Transverse colon (tissue), 4 donors: ENCODE measurements around the gene BMERB1. TPM values are rescaled to one million over a fixed set of nuclear protein-coding genes. Genes with fewer than 3 reads are reported as not detected.

ENCODE experiments used
- DNase-seq: peaks from one replicate; pipeline ENCODE4 v3.0.0-alpha.2; 2019
- H3K27ac ChIP-seq, 4 donors: fragments of 200-600 bp; sonication (generic); 2 replicates each; pipeline ENCODE4 v1.5.1; 2016 to 2018; ENCODE audit warnings: inconsistent platforms in 4 of 4
- H3K27me3 ChIP-seq: fragments of 200-600 bp; sonication (generic); 2 replicates; pipeline ENCODE4 v1.5.1; 2017; ENCODE audit warnings: inconsistent platforms
- H3K36me3 ChIP-seq, 4 donors: fragments of 200-600 bp; sonication (generic); 2 replicates each; pipeline ENCODE4 v1.5.1; 2017 to 2019; ENCODE audit warnings: inconsistent platforms in 4 of 4
- H3K4me1 ChIP-seq, 4 donors: fragments of 200-600 bp; sonication (generic); 2 replicates each; pipeline ENCODE4 v1.5.1; 2017 to 2020; ENCODE audit warnings: inconsistent platforms in 4 of 4
- H3K4me3 ChIP-seq, 4 donors: fragments of 200-600 bp; sonication (generic); 1 replicate in 1 of 4; 2 replicates in 3 of 4; pipeline versions ENCODE4 v1.5.1 to v1.6.1; 2017 to 2019; ENCODE audit warnings: inconsistent platforms in 4 of 4
- H3K9me3 ChIP-seq, 2 donors: fragments of 200-600 bp; sonication (generic); 2 replicates each; pipeline ENCODE4 v1.5.1; 2017 to 2019; ENCODE audit warnings: inconsistent platforms in 2 of 2
- EP300 ChIP-seq: sonication (generic); formaldehyde crosslinking; IDR thresholded peaks from one replicate; pipeline ENCODE4 v1.6.1; 2017; ENCODE audit warnings: antibody characterized with exemption, low read depth
- POLR2A ChIP-seq: fragments of 450-650 bp; IDR thresholded peaks from one replicate; pipeline ENCODE4 v1.6.1; 2016; ENCODE audit warnings: antibody characterized with exemption, mild to moderate bottlenecking, moderate library complexity
- POLR2AphosphoS5 ChIP-seq, 3 donors: sonication (generic); formaldehyde crosslinking; IDR thresholded peaks; one replicate each; pipeline ENCODE4 v1.6.1; 2016; ENCODE audit warnings: antibody characterized with exemption in 3 of 3
- WGBS, 2 donors: methylation state at CpG; one replicate each; pipeline ENCODE4 v1.1.5; 2018; ENCODE audit warnings: low coverage in 1 of 2; 5-methylcytosine and 5-hydroxymethylcytosine counted together
- in situ Hi-C, 4 donors: fragments of 200-750 bp; cut with MboI; loops; one replicate each; pipeline versions ENCODE4 v1.15.0 to v1.15.1; 2017; ENCODE audit warnings: low sequenced_read_pairs in 3 of 4, low pct_ligation_motif_present in 1 of 4, low pct_unique_long_range_greater_than_20kb in 1 of 4
- intact Hi-C: fragments of 100-400 bp; cut with DNase I; formaldehyde crosslinking; loops from one replicate; pipeline ENCODE4 v1.15.1; 2023; ENCODE audit warnings: low total_unique reads
- total RNA-seq, 4 donors: library from RNA; depleted of rRNA; stranded (reverse); fragments of >200 nt; gene quantifications; one replicate each; pipeline ENCODE4 v1.1.0, GENCODE V29; 2016
- TF ChIP-seq, protein P1 (sequence below), 5 experiments: fragments of 200-600 bp in 3 of 5; fragments of 450-650 bp in 2 of 5; sonication (generic) in 3 of 5; IDR thresholded peaks; 1 replicate in 2 of 5; 2 replicates in 3 of 5; pipeline ENCODE4 v1.5.1; 2016 to 2017; ENCODE audit warnings: antibody characterized with exemption in 5 of 5, inconsistent platforms in 3 of 5, mild to moderate bottlenecking in 2 of 5, moderate library complexity in 1 of 5

BMERB1 gene
- total RNA-seq, 4 donors from 2014 or later, result 8.6 to 65.1 (median 14.1) TPM

DNA sequence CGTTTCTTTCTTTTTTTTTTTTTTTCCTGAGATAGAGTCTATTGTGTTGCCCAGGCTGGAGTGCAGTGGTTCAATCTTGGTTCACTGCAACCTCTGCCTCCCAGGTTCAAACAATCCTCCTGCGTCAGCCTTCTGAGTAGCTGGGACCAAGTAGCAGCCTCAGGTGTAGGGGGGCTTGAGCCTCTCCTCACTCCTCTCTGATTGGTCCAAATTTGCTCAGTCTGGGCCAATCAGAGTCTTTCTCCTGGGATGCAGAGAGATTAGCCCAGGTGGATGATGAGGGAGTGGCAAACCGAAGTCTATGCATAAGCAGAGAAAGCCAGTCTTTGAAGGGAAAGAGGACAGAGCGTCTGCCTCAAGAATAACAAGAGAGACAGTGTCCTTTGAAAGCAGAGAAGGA lies 99.0 kb downstream of the BMERB1 start:
- intact Hi-C loops, result no loop called here
- H3K27me3 ChIP-seq, result no peaks in the 10 kb centered on the region
- H3K36me3 ChIP-seq, result no peaks in the 10 kb centered on the region
- TF ChIP-seq POLR2A, result no peak
- TF ChIP-seq, protein P1, sequence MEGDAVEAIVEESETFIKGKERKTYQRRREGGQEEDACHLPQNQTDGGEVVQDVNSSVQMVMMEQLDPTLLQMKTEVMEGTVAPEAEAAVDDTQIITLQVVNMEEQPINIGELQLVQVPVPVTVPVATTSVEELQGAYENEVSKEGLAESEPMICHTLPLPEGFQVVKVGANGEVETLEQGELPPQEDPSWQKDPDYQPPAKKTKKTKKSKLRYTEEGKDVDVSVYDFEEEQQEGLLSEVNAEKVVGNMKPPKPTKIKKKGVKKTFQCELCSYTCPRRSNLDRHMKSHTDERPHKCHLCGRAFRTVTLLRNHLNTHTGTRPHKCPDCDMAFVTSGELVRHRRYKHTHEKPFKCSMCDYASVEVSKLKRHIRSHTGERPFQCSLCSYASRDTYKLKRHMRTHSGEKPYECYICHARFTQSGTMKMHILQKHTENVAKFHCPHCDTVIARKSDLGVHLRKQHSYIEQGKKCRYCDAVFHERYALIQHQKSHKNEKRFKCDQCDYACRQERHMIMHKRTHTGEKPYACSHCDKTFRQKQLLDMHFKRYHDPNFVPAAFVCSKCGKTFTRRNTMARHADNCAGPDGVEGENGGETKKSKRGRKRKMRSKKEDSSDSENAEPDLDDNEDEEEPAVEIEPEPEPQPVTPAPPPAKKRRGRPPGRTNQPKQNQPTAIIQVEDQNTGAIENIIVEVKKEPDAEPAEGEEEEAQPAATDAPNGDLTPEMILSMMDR (IDR thresholded peaks at IDR 0.05), result no peak
- no peak for TF ChIP-seq POLR2AphosphoS5 (IDR thresholded peaks at IDR 0.05)
- TF ChIP-seq EP300, result no peak
- H3K27ac ChIP-seq, result no peak overlapping the region
- H3K4me3 ChIP-seq, result no peak overlapping the region
- 65 to 82% methylated on average over 2 to 4 of the region's 4 CpGs for WGBS, 2 donors
- in situ Hi-C loops, result loop anchor here in 1 of 4 donors (25.0 kb wide), 1 partner anchor 96 kb away; the partner anchor contains the start of gene BMERB1
- DNase-seq, result no peak
- no peaks in the 10 kb centered on the region for H3K4me1 ChIP-seq
- H3K9me3 ChIP-seq, result no peaks in the 10 kb centered on the region

DNA sequence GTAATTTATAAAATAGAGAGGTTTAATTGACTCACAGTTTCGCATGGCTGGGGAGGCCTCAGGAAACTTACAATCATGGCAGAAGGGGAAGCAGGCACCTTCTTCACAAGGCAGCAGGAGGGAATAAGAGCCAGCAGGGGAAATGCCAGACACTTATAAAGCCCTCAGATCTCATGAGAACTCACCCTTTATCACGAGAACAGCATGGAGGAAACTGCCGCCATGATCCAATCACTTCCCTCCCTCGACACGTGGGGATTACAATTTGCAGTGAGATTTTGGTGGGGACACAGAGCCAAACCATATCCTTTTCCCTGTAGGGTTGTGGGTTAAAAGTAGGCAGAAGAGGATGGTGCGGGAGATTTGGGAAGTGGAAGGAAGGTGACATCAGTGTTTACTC lies 101.4 kb downstream of the BMERB1 start:
- DNase-seq, result no peak
- intact Hi-C loops, result no loop called here
- H3K4me3 ChIP-seq, result no peak overlapping the region
- no peaks in the 10 kb centered on the region for H3K27me3 ChIP-seq
- in situ Hi-C loops, result loop anchor here in 1 of 4 donors (25.0 kb wide), 1 partner anchor 98 kb away; the partner anchor contains the start of gene BMERB1
- H3K4me1 ChIP-seq, result no peaks in the 10 kb centered on the region
- 85% methylated on average over 6 of the region's 6 CpGs; no CpG with 5 or more reads in 1 of the 2 donors for WGBS, 2 donors
- no peaks in the 10 kb centered on the region for H3K9me3 ChIP-seq
- TF ChIP-seq, protein P1 (IDR thresholded peaks at IDR 0.05), result no peak
- TF ChIP-seq POLR2A, result no peak
- no peak for TF ChIP-seq EP300
- no peak for TF ChIP-seq POLR2AphosphoS5 (IDR thresholded peaks at IDR 0.05)
- no peak overlapping the region for H3K27ac ChIP-seq
- no peaks in the 10 kb centered on the region for H3K36me3 ChIP-seq

DNA sequence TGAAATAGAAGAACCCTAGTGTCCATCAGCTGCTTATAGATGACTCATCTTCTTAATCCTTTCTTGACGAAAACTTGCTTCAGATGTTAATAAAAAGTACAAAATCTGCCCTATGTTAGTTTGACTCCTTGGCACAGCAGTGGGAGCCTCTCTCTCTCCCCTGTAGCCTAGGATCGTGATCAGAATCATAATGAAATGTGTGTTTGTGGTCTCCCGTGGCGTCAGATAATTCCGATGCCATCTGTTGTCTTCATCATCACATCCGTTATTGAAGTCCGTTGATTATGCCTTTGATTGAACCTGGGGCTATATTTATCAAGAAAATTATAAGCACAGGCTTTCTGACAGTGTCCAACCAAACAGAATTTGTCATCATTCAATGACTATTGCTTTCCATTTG lies 102.5 kb downstream of the BMERB1 start:
- 85 to 91% methylated on average over 7 of the region's 7 CpGs for WGBS, 2 donors
- H3K9me3 ChIP-seq, result no peaks in the 10 kb centered on the region
- no peaks in the 10 kb centered on the region for H3K36me3 ChIP-seq
- TF ChIP-seq, protein P1 (IDR thresholded peaks at IDR 0.05), result no peak
- TF ChIP-seq EP300 (no peak), POLR2A (no peak), POLR2AphosphoS5 (IDR thresholded peaks at IDR 0.05) (no peak)
- H3K4me3 ChIP-seq, result no peak overlapping the region
- no peaks in the 10 kb centered on the region for H3K4me1 ChIP-seq
- H3K27ac ChIP-seq, result no peak overlapping the region
- H3K27me3 ChIP-seq, result no peaks in the 10 kb centered on the region
- DNase-seq, result no peak
- in situ Hi-C loops, result loop anchor here in 1 of 4 donors (25.0 kb wide), 1 partner anchor 100 kb away; the partner anchor contains the start of gene BMERB1
- intact Hi-C loops, result no loop called here

DNA sequence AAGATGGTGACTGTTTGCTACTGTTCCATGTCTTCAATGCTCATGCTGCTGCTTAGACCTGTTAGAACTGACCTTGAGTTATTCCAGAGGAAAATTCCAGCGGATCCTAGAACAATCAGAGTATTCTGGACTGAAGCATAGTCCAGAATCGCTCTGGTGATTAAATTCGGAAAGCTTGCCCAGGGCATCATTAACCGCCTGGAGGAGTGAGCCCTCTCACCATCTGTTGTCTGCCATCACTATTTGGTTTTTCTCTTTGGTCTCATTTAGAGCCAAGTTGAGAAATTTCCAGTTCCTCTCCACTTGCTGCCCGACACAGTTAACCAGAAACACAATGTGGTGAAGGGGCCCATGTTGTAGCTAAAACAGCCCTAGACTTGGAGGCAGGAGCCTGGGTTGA lies 104.1 kb downstream of the BMERB1 start:
- no peaks in the 10 kb centered on the region for H3K27me3 ChIP-seq
- TF ChIP-seq POLR2AphosphoS5 (IDR thresholded peaks at IDR 0.05), result no peak
- TF ChIP-seq EP300, result no peak
- no peak for TF ChIP-seq POLR2A
- TF ChIP-seq, protein P1 (IDR thresholded peaks at IDR 0.05), result no peak
- H3K27ac ChIP-seq, result no peak overlapping the region
- no peak for DNase-seq
- 78% methylated on average over 5 of the region's 5 CpGs; no CpG with 5 or more reads in 1 of the 2 donors for WGBS, 2 donors
- no peaks in the 10 kb centered on the region for H3K4me1 ChIP-seq
- no peaks in the 10 kb centered on the region for H3K9me3 ChIP-seq
- no peak overlapping the region for H3K4me3 ChIP-seq
- H3K36me3 ChIP-seq, result no peaks in the 10 kb centered on the region
- in situ Hi-C loops, result loop anchor here in 1 of 4 donors (25.0 kb wide), 1 partner anchor 101 kb away; the partner anchor contains the start of gene BMERB1
- intact Hi-C loops, result no loop called here
